WI38 (cell line): ENCODE results near the gene KRTAP10-2.

Source experiments
- H3K4me3 ChIP-seq: 2 replicates; pipeline ENCODE4 v1.5.1; 2011; ENCODE audit warnings: low read depth, mild to moderate bottlenecking, control low read depth, low read length
- CTCF ChIP-seq: IDR thresholded peaks from 2 replicates; pipeline ENCODE4 v1.5.1; 2012; ENCODE audit warnings: low read depth, mild to moderate bottlenecking, control low read depth, low read length

Gene KRTAP10-2

GRCh38 chr21:44510508-44511218 lies 40.6 kb downstream of the KRTAP10-2 start:
- TF ChIP-seq CTCF = peak; percentile 63
- no peak overlapping the region for H3K4me3 ChIP-seq

GRCh38 chr21:44510109-44510507 lies 41.2 kb downstream of the KRTAP10-2 start:
- H3K4me3 ChIP-seq = no peak overlapping the region
- no peak for TF ChIP-seq CTCF

GRCh38 chr21:44509539-44509938 lies 41.8 kb downstream of the KRTAP10-2 start:
- no peak overlapping the region for H3K4me3 ChIP-seq
- TF ChIP-seq CTCF = no peak

GRCh38 chr21:44508711-44509445 lies 42.4 kb downstream of the KRTAP10-2 start:
- no peak overlapping the region for H3K4me3 ChIP-seq
- no peak for TF ChIP-seq CTCF

GRCh38 chr21:44508426-44508710 lies 42.9 kb downstream of the KRTAP10-2 start:
- no peak overlapping the region for H3K4me3 ChIP-seq
- no peak for TF ChIP-seq CTCF

GRCh38 chr21:44507673-44508425 lies 43.5 kb downstream of the KRTAP10-2 start:
- TF ChIP-seq CTCF = no peak
- H3K4me3 ChIP-seq = no peak overlapping the region
